OCI-M2 (cell line): ENCODE measurements around the gene PHYH.
"Not testable (repeated sequence)": the region's sequence is repeated elsewhere in the genome, so short reads cannot be mapped to it uniquely, and the experiment has no call there.

Experiments
- DNase-seq: peaks from one replicate; lab custom pipeline; 2025; ENCODE audit not compliant: unreplicated experiment; lab: John Stamatoyannopoulos, UW

The PHYH gene

DNA sequence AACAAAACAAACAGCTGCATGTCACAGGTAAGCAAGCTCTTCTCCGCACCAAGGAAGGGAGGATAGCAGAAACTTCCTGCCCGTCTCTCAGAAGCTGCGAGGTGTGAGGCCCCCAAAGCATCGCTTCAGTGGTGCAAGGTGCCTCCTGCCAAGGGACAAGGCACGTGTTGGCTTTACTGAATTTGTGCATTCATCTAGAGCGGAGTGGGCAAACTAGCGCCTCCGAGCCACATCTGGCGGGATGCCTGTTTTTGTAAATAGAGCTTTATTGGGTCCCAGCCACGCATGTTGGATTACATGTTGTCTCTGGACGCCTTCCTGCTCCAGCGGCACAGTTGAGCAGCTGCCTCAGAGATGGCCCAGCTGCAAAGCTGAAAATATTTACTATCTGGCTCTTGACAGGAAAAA is 27.7 kb downstream of the PHYH start:
- no peak for DNase-seq

- peak; percentile 14 for DNase-seq
Measured at GRCh38 chr10:13271552-13272163, 28.2 kb downstream of the PHYH start.

DNA sequence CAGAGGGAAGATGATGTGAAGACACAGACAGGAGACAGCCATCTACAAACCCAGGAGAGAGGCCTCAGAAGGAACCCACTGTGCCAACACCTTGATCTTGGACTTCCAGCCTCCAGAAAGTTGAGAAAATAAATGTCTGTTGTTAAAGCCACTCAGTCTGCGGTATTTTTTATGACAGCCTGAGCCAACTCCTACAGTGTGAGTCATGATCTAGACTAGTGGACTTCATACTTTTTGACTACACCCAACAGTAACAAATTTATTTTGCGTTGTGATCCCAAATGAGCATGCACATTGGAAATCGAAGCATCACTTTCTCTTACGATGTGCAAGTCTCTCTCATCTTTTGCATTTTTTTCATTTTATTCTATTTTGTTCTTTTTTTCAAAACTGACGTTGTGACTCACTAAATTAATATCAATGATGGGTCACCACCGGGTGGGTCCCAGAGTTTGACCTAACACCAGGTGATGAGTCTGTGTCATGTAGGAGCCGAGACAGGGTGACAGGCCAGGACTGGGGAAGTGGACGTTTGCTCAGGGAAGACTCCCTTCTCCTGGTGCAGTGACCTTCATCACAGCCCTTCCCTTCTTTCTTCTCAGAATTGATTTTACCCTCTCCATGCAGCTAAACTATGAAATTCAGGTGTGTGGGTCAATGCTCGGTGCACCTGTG is 28.9 kb downstream of the PHYH start:
- no peak for DNase-seq

- peak; percentile 24 for DNase-seq
Measured at GRCh38 chr10:13268841-13269240, 31.0 kb downstream of the PHYH start.

DNA sequence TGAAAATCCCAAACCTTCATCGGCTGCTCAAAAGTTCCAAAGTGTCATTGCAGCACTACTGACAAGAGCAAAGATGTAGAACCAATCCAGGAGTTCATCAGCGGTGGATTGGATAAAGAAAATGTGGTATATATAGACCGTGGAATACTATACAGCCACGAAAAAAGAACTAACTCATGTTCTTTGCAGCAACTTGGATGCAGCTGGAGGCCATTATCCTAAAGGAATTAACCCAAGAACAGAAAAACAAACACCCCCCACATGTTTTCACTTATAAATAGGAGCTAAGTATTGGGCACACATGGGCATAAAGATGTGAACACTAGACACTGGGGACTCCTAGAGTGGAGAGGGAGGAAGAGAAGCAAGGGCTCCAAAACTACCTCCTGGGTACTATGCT is 31.6 kb downstream of the PHYH start:
- no peak for DNase-seq

DNA sequence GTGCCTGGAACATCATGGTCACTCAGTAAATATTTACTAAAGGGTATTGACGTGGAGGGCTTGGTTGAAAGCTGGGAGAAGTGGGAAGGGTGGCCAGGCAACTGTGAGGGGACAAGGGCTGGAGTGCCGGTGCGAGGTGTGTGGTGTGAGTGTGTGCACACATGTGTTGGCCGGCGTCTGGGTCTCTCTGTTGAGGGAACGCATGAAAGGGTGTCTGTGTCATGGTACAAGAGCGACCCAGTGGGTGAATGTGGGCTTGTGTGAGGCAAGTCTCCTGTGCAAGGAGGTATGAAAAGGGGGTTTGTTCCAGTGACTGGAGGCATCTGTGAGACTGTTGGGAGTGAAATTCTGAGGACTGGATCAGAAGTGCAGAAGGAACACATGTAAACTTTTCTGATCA is 36.3 kb downstream of the PHYH start:
- no peak for DNase-seq

- no peak for DNase-seq
Measured at GRCh38 chr10:13262433-13262832, 37.4 kb downstream of the PHYH start.

GRCh38 chr10:13257621-13258140 is 42.2 kb downstream of the PHYH start:
- no peak for DNase-seq

- DNase-seq: no peak
Measured at GRCh38 chr10:13256627-13257026, 43.2 kb downstream of the PHYH start.

DNA sequence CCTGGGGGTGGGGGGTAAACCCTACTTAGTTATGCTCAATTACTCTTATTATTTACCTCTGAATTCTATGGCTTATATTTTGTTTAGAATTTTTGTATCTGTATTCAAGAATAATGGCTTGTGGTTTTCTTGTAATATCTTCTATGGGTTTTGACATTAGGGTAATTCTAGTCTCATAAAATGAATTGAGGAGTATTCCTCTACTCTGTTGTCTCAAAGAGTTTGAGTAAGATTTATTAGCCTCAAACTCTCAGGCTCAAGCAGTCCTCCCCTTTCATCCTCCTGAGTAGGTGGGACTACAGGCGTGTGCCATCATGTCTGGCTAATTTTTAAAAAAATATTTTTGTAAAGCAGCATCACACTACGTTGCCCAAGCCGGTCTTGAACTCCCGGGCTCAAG is 46.1 kb downstream of the PHYH start:
- no peak for DNase-seq

GRCh38 chr10:13247784-13248183 is 52.1 kb downstream of the PHYH start:
- no peak for DNase-seq

DNA sequence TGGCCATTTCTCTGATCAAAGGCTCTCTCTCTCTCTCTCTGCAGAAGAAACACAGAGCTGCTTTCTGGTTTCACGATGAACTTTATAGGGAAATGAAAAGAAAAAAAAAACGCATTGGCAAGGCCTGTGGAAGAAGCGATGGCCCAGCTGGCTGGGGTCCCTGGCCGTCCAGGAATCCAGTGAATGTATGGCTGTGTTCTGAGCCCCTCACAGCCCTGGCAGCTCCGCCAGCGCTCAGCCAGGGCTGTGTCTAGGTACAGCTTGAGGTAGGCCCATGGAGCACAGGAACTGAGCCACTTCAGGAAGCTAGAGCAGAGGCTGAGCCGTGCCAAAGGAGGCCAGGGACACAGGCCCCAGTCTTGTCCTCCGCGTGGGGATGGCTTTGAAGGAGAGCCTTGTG is 52.6 kb downstream of the PHYH start:
- no peak for DNase-seq

DNA sequence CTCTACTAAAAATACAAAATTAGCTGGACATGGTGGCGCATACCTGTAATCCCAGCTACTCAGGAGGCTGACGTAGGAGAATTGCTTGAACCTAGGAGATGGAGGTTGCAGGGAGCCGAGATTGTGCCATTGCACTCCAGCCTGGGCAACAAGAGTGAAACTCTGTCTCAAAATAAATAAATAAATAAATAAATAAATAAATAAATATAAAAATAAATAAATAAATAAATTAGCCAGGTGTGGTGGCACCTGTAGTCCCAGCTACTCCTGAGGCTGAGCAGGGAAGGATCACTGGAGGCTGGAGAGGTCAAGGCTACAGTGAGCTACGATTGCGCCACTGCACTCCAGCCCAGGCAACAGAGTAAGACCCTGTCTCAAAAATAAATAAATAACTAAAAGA is 57.6 kb downstream of the PHYH start:
- DNase-seq: not testable (repeated sequence)

- DNase-seq: no peak
Measured at GRCh38 chr10:13241613-13242012, 58.3 kb downstream of the PHYH start.

DNA sequence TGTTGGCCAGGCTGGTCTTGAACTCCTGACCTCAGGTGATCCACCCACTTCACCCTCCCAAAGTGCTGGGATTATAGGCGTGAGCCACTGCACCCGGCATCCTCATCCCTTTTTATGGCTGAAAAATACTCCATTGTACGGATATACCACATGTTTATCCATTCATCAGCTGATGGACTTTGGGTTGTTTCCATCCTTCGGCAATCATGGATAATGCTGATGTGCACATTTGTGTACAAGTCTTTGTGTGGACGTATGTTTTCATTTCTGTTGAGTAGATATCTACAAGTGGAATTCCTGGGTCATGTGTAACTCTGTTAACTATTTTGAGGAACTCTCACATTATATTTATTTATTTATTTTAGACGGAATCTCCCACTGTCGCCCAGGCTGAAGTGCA is 59.9 kb downstream of the PHYH start:
- DNase-seq: no peak

- no peak for DNase-seq
Measured at GRCh38 chr10:13238271-13239077, 61.4 kb downstream of the PHYH start.

- DNase-seq: no peak
Measured at GRCh38 chr10:13236638-13237037, 63.2 kb downstream of the PHYH start.

DNA sequence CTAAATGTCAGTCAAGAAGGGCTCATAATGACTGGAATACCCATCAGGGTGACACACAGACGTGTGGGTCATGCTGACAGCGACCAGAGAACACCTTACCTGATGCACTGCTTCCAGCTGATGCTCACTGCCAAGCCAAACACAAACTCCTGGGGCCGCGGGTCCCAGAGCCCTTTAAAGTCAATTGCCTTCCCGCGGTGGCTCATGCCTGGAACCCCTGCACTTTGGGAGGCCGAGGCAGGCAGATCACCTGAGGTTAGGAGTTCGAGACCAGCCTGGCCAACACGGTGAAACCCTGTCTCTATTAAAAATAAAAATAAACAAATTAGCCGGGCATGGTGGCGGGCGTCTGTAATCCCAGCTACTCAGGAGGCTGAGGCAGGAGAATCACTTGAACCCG is 65.1 kb downstream of the PHYH start:
- DNase-seq: not testable (repeated sequence)

DNA sequence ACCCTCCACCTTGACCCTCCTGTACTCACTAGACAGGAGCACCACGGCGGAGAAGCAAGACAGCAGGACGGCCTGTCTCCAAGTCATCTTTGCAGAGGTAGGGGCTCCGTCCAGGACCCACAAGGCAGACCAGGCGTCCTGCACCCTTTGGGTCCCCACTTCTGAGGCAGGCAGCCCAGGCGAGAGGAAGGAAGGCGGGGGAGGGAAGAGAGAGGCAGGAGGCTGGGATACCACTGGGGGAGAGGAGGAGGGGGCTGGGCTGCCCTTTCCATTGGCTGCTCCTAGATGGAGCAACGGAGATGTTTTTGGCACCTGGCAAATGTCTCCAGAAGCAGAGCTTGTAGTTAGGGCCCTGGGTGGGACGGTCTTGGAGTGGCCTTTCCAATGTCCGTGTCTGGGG is 65.7 kb downstream of the PHYH start, which contains the start of gene UCMA:
Gene UCMA (minus strand): TSS at position 203 of the 400 bp plus-strand sequence. CDS start 116 bp downstream, at position 87.
- DNase-seq: no peak

GRCh38 chr10:13233358-13233757 is 66.5 kb downstream of the PHYH start:
- no peak for DNase-seq

- no peak for DNase-seq
Measured at GRCh38 chr10:13231808-13232207, 68.1 kb downstream of the PHYH start.

- DNase-seq: no peak
Measured at GRCh38 chr10:13231190-13231589, 68.7 kb downstream of the PHYH start.
